SU-DHL-6 (cell line): ENCODE data around the gene UVSSA.

ENCODE experiments used
- EZH2phosphoT487 ChIP-seq: fragments of 200-600 bp; sonication (generic), shearing (Covaris generic); conservative IDR thresholded peaks from 2 replicates; pipeline ENCODE4 v1.6.1; 2018; ENCODE audit warnings: mild to moderate bottlenecking, antibody characterized with exemption, low read length, moderate library complexity, mixed read lengths
- TF ChIP-seq, protein P1 (sequence below): fragments of 200-600 bp; sonication (generic); IDR thresholded peaks from one replicate; pipeline ENCODE4 v1.5.1; 2017; ENCODE audit warnings: antibody characterized with exemption, mild to moderate bottlenecking, low read length, moderate library complexity; ENCODE audit not compliant: insufficient read depth, poor library complexity, severe bottlenecking

DNA sequence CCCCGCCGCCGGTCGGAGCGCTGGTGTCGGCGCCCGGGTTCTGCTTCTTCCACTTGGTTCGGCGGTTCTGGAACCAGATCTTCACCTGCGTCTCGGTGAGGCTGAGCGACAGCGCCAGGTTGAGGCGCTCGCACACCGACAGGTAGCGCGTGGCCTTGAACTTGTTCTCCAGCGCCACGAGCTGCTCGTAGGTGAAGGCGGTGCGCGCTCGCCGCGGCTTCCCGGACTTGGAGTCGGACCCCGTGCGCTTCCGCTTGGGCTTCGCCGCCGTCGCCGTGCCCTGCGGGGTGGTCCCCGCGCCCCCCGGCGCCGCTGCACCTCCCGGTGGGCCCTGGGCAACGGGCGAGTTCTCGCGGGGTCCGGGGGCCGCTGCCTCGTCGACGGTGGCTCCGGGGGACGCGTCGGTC lies 56.2 kb downstream of the UVSSA start:
- TF ChIP-seq, protein P1, sequence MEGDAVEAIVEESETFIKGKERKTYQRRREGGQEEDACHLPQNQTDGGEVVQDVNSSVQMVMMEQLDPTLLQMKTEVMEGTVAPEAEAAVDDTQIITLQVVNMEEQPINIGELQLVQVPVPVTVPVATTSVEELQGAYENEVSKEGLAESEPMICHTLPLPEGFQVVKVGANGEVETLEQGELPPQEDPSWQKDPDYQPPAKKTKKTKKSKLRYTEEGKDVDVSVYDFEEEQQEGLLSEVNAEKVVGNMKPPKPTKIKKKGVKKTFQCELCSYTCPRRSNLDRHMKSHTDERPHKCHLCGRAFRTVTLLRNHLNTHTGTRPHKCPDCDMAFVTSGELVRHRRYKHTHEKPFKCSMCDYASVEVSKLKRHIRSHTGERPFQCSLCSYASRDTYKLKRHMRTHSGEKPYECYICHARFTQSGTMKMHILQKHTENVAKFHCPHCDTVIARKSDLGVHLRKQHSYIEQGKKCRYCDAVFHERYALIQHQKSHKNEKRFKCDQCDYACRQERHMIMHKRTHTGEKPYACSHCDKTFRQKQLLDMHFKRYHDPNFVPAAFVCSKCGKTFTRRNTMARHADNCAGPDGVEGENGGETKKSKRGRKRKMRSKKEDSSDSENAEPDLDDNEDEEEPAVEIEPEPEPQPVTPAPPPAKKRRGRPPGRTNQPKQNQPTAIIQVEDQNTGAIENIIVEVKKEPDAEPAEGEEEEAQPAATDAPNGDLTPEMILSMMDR = no peak
- TF ChIP-seq EZH2phosphoT487 = no peak
